Vagina (tissue), 2 donors: ENCODE data around the gene ZBTB25. TPM values are rescaled to one million over a fixed set of nuclear protein-coding genes. Genes with fewer than 3 reads are reported as not detected.

Experiments
- DNase-seq, 2 donors: peaks; one replicate each; pipeline ENCODE4 v3.0.0-alpha.2; 2017; ENCODE audit errors: extremely low spot score in 2 of 2
- H3K27ac ChIP-seq: fragments of 200-600 bp; sonication (generic); one replicate; pipeline ENCODE4 v1.5.1; 2019
- H3K27me3 ChIP-seq: fragments of 200-600 bp; sonication (generic); one replicate; pipeline ENCODE4 v1.5.1; 2019
- H3K36me3 ChIP-seq, 2 donors: fragments of 200-600 bp; sonication (generic); one replicate each; pipeline ENCODE4 v1.5.1; 2017 to 2019
- H3K4me1 ChIP-seq: fragments of 200-600 bp; sonication (generic); one replicate; pipeline ENCODE4 v1.5.1; 2019
- H3K4me3 ChIP-seq, 2 donors: fragments of 200-600 bp; sonication (generic); 1 replicate in 1 of 2; 2 replicates in 1 of 2; pipeline ENCODE4 v1.5.1; 2016 to 2019
- H3K9me3 ChIP-seq: fragments of 200-600 bp; sonication (generic); one replicate; pipeline ENCODE4 v1.5.1; 2019
- POLR2A ChIP-seq, 2 donors: fragments of 450-650 bp; IDR thresholded peaks; one replicate each; pipeline ENCODE4 v1.6.1; 2017; ENCODE audit warnings: antibody characterized with exemption in 2 of 2, mild to moderate bottlenecking in 2 of 2, moderate library complexity in 2 of 2
- POLR2AphosphoS5 ChIP-seq, 2 donors: sonication (generic); formaldehyde crosslinking; IDR thresholded peaks; one replicate each; pipeline ENCODE4 v1.9.0; 2017; ENCODE audit warnings: antibody characterized with exemption in 2 of 2, mild to moderate bottlenecking in 2 of 2, low read depth in 1 of 2; ENCODE audit not compliant: insufficient read depth in 1 of 2
- intact Hi-C: fragments of 100-400 bp; cut with DNase I; formaldehyde crosslinking; loops from one replicate; pipeline ENCODE4 v1.15.1; 2023
- total RNA-seq: library from RNA; depleted of rRNA; stranded (reverse); fragments of >200 nt; gene quantifications from one replicate; pipeline ENCODE4 v1.2.3, GENCODE V29; 2016
- TF ChIP-seq, protein P1 (sequence below), 3 experiments: fragments of 450-650 bp in 2 of 3; fragments of 200-600 bp in 1 of 3; sonication (generic) in 1 of 3; IDR thresholded peaks; one replicate each; pipeline ENCODE4 v1.5.1; 2017 to 2019; ENCODE audit warnings: antibody characterized with exemption in 3 of 3, mild to moderate bottlenecking in 2 of 3, moderate library complexity in 2 of 3

The ZBTB25 gene
- total RNA-seq, 1 donor from 2014 or later, result 11.3 TPM

DNA sequence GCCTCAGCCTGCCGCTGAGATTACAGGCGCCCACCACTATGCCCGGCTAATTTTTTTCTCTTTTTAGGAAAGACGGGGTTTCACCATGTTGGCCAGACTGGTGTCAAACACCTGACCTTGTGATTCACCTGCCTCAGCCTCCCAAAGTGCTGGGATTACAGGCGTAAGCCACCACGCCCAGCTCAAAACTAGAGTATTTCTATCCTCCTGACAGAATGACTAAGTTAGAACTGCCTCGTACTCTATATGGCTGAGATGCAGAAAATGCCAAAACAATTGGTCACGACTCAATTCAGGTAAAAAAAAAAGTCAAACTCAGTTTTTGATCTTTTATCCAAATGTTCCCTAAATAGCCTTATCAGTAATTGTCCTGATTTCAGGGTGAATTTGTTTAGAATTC, 27.2 kb downstream of the ZBTB25 start:
- no peak overlapping the region for H3K4me3 ChIP-seq
- no peaks in the 10 kb centered on the region for H3K9me3 ChIP-seq
- intact Hi-C loops, result no loop called here
- no peaks in the 10 kb centered on the region for H3K4me1 ChIP-seq
- no peaks in the 10 kb centered on the region for H3K27me3 ChIP-seq
- no peaks in the 10 kb centered on the region for H3K36me3 ChIP-seq
- H3K27ac ChIP-seq, result no peak overlapping the region
- DNase-seq, result no peak
- TF ChIP-seq POLR2A (IDR thresholded peaks at IDR 0.05) (no peak), POLR2AphosphoS5 (IDR thresholded peaks at IDR 0.05; ENCODE audit: insufficient read depth in 1 of 2, low read depth in 1 of 2) (no peak)
- TF ChIP-seq, protein P1, sequence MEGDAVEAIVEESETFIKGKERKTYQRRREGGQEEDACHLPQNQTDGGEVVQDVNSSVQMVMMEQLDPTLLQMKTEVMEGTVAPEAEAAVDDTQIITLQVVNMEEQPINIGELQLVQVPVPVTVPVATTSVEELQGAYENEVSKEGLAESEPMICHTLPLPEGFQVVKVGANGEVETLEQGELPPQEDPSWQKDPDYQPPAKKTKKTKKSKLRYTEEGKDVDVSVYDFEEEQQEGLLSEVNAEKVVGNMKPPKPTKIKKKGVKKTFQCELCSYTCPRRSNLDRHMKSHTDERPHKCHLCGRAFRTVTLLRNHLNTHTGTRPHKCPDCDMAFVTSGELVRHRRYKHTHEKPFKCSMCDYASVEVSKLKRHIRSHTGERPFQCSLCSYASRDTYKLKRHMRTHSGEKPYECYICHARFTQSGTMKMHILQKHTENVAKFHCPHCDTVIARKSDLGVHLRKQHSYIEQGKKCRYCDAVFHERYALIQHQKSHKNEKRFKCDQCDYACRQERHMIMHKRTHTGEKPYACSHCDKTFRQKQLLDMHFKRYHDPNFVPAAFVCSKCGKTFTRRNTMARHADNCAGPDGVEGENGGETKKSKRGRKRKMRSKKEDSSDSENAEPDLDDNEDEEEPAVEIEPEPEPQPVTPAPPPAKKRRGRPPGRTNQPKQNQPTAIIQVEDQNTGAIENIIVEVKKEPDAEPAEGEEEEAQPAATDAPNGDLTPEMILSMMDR (IDR thresholded peaks at IDR 0.05), result no peak

DNA sequence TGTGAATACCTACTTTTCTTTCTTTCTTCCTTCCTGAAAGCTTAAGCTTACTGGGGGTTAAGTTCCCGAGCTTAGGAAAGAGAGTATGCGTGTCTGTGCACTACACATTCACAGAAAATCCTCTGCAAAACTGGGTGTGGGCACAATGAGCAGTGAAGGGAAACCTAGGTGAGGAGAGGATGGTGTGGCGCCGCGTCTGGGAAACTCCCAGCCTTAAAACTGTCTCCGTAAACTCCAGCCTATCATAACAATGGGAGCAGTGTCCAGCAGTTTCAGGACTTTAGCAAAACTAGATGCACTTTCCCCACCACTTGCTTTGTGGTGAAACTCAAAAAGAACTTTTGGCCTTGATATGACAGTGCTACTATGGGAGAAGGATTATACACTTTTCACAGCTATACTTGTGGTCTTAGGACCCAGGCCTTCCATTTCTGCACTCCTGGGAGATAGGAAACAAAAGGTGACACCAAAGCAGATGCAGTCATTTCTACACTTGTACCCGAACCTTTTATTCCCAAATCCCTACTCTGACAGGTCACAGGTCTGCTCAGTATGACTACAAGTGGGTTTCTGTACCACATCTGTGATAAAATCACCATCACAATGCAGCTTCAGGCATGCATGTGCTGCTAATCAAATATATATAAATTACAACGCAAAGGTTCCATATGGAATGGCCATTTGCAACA, 27.9 kb downstream of the ZBTB25 start:
- H3K27me3 ChIP-seq, result no peaks in the 10 kb centered on the region
- intact Hi-C loops, result no loop called here

DNA sequence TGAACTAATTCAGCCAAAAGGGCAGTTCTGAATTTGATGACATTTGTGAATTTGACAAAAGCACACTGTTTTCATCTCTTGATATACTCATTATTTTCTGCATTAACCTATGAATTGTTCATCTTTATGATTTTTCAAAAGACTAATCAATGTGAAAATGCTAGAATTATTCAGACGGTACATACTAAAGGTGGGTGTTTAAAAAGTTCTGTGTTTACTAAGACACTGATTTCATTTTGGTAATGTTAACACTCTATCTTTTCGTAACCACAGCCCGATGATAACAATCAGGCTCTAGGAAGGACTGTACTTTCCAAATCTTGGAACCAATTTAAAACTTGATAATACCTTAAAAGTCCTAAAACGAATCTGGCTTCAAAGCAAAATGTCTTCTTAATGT, 28.9 kb downstream of the ZBTB25 start:
- TF ChIP-seq POLR2A (IDR thresholded peaks at IDR 0.05) (no peak), POLR2AphosphoS5 (IDR thresholded peaks at IDR 0.05; ENCODE audit: insufficient read depth in 1 of 2, low read depth in 1 of 2) (no peak)
- TF ChIP-seq, protein P1 (IDR thresholded peaks at IDR 0.05), result no peak
- DNase-seq, result no peak
- Histone ChIP-seq H3K4me3 (no peak overlapping the region), H3K9me3 (no peaks in the 10 kb centered on the region), H3K36me3 (no peaks in the 10 kb centered on the region), H3K27ac (no peak overlapping the region), H3K4me1 (no peaks in the 10 kb centered on the region), H3K27me3 (no peaks in the 10 kb centered on the region)
- intact Hi-C loops, result no loop called here

More for the DNA sequence above, 27.9 kb downstream of the ZBTB25 start:
- no peaks in the 10 kb centered on the region for H3K4me1 ChIP-seq
- H3K36me3 ChIP-seq, result no peaks in the 10 kb centered on the region
- no peak overlapping the region for H3K27ac ChIP-seq
- no peak for DNase-seq
- no peak overlapping the region for H3K4me3 ChIP-seq
- TF ChIP-seq, protein P1 (IDR thresholded peaks at IDR 0.05), result no peak
- TF ChIP-seq POLR2A (IDR thresholded peaks at IDR 0.05) (no peak), POLR2AphosphoS5 (IDR thresholded peaks at IDR 0.05; ENCODE audit: insufficient read depth in 1 of 2, low read depth in 1 of 2) (no peak)
- H3K9me3 ChIP-seq, result no peaks in the 10 kb centered on the region

DNA sequence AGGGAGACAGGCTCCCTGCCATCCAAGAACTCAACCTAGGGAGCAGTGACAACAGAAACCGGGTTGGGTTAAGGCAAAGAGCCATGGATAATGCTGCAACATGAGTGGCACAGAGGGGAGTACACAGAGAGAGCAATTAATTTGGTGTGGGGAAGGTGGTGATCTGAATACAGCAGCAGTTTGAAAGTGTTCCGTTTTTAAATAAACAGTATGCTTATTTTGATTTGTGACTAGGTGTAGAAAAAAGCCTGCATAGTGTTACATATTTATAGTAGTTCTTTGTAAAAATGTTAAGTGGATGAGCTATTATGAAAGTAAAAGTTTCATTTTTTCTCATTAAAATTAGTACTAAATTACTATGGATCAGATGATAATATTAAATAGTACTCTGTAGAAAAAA, 29.6 kb downstream of the ZBTB25 start:
- H3K27me3 ChIP-seq, result no peaks in the 10 kb centered on the region
- intact Hi-C loops, result no loop called here
- H3K9me3 ChIP-seq, result no peaks in the 10 kb centered on the region
- H3K4me3 ChIP-seq, result no peak overlapping the region
- no peaks in the 10 kb centered on the region for H3K36me3 ChIP-seq
- no peak for DNase-seq
- H3K4me1 ChIP-seq, result no peaks in the 10 kb centered on the region
- no peak overlapping the region for H3K27ac ChIP-seq
- TF ChIP-seq POLR2AphosphoS5 (IDR thresholded peaks at IDR 0.05; ENCODE audit: insufficient read depth in 1 of 2, low read depth in 1 of 2) (no peak), POLR2A (IDR thresholded peaks at IDR 0.05) (no peak)
- TF ChIP-seq, protein P1 (IDR thresholded peaks at IDR 0.05), result no peak

DNA sequence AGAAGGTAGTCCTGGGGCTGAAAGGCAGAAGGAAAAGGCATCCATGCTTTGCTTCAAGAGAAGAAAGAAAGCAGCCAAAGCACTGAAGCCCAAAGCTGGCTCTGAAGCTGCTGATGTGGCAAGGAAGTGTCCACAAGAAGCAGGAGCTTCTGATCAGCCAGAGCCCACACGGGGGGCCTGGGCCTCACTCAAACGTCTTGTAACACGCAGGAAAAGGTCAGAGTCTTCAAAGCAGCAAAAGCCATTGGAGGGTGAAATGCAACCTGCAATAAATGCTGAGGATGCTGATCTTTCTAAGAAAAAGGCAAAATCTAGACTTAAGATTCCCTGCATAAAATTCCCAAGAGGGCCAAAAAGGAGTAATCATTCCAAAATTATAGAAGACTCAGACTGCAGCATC, 35.2 kb downstream of the ZBTB25 start:
- Histone ChIP-seq H3K4me3 (no peak overlapping the region), H3K4me1 (peaks cover 14% of the 10 kb centered on the region), H3K36me3 (no peaks in the 10 kb centered on the region), H3K27ac (no peak overlapping the region), H3K9me3 (no peaks in the 10 kb centered on the region), H3K27me3 (no peaks in the 10 kb centered on the region)
- intact Hi-C loops, result no loop called here
- TF ChIP-seq POLR2AphosphoS5 (IDR thresholded peaks at IDR 0.05; ENCODE audit: insufficient read depth in 1 of 2, low read depth in 1 of 2), result no peak
- TF ChIP-seq, protein P1 (IDR thresholded peaks at IDR 0.05), result no peak
- TF ChIP-seq POLR2A (IDR thresholded peaks at IDR 0.05), result no peak
- no peak for DNase-seq
